SKM-1 (cell line): Measurements from ENCODE around the gene C1QA.

ENCODE experiments used
- DNase-seq: peaks from one replicate; lab custom pipeline; 2025; ENCODE audit not compliant: unreplicated experiment; lab: John Stamatoyannopoulos, UW

C1QA gene

GRCh38 chr1:22636353-22636752 lies at the start of gene C1QA:
C1QA (plus strand) TSS chr1:22636628; CDS start chr1:22637617, 989 bp downstream.
- no peak for DNase-seq

- DNase-seq = no peak
Observed at GRCh38 chr1:22587247-22587646, 49.2 kb upstream of the C1QA start.

- DNase-seq = no peak
Observed at GRCh38 chr1:22588899-22589422, 47.5 kb upstream of the C1QA start.

GRCh38 chr1:22591576-22591975 lies 44.9 kb upstream of the C1QA start:
- no peak for DNase-seq

GRCh38 chr1:22592051-22592450 lies 44.4 kb upstream of the C1QA start:
- no peak for DNase-seq

- no peak for DNase-seq
Observed at GRCh38 chr1:22592919-22593790, 43.3 kb upstream of the C1QA start.

GRCh38 chr1:22594396-22594795 lies 42.0 kb upstream of the C1QA start:
- no peak for DNase-seq

GRCh38 chr1:22595108-22595507 lies 41.3 kb upstream of the C1QA start:
- no peak for DNase-seq

GRCh38 chr1:22597301-22597965 lies 39.0 kb upstream of the C1QA start:
- no peak for DNase-seq

- no peak for DNase-seq
Observed at GRCh38 chr1:22597996-22598395, 38.4 kb upstream of the C1QA start.

- DNase-seq = no peak
Observed at GRCh38 chr1:22598736-22599135, 37.7 kb upstream of the C1QA start.

GRCh38 chr1:22600071-22600816 lies 36.2 kb upstream of the C1QA start:
- no peak for DNase-seq

GRCh38 chr1:22600817-22601605 lies 35.4 kb upstream of the C1QA start:
- DNase-seq = no peak

GRCh38 chr1:22601610-22602009 lies 34.8 kb upstream of the C1QA start:
- no peak for DNase-seq

GRCh38 chr1:22602060-22602740 lies 34.2 kb upstream of the C1QA start:
- DNase-seq = no peak

- no peak for DNase-seq
Observed at GRCh38 chr1:22606161-22606560, 30.3 kb upstream of the C1QA start.

GRCh38 chr1:22607154-22607553 lies 29.3 kb upstream of the C1QA start:
- DNase-seq = no peak

- DNase-seq = no peak
Observed at GRCh38 chr1:22608361-22608760, 28.1 kb upstream of the C1QA start.

- DNase-seq = no peak
Observed at GRCh38 chr1:22609291-22609690, 27.1 kb upstream of the C1QA start.

- DNase-seq = no peak
Observed at GRCh38 chr1:22611530-22611947, 24.9 kb upstream of the C1QA start.
